ENCODE results near the gene SLC35B4.

The SLC35B4 gene

GRCh38 chr7:134289841-134290240 lies 26.9 kb downstream of the SLC35B4 start:
- Histone ChIP-seq H3K27me3 (replicated peaks; ENCODE audit: control insufficient read depth, insufficient read depth, low read length) (peaks cover 4% of the 10 kb centered on the region), H3K4me3 (ENCODE audit: low read length) (peak overlapping the region; percentile 60), H3K9ac (ENCODE audit: low read length) (no peak overlapping the region), H3K36me3 (ENCODE audit: control insufficient read depth, insufficient read depth, low read length, severe bottlenecking) (peaks cover 9% of the 10 kb centered on the region), H3K4me1 (ENCODE audit: control insufficient read depth, insufficient read depth, low read length) (peaks cover 14% of the 10 kb centered on the region), H3K9me3 (ENCODE audit: control insufficient read depth, low read length) (no peaks in the 10 kb centered on the region)
- DNase-seq (ENCODE audit: low read depth) = no peak

GRCh38 chr7:134289423-134289822 lies 27.3 kb downstream of the SLC35B4 start:
- peak overlapping the region; percentile 60 for H3K4me3 ChIP-seq (ENCODE audit: low read length)
- H3K27me3 ChIP-seq (replicated peaks; ENCODE audit: control insufficient read depth, insufficient read depth, low read length) = peaks cover 5% of the 10 kb centered on the region
- H3K9ac ChIP-seq (ENCODE audit: low read length) = peak overlapping the region; percentile 26
- peaks cover 5% of the 10 kb centered on the region for H3K36me3 ChIP-seq (ENCODE audit: control insufficient read depth, insufficient read depth, low read length, severe bottlenecking)
- no peaks in the 10 kb centered on the region for H3K9me3 ChIP-seq (ENCODE audit: control insufficient read depth, low read length)
- peaks cover 14% of the 10 kb centered on the region for H3K4me1 ChIP-seq (ENCODE audit: control insufficient read depth, insufficient read depth, low read length)
- no peak for DNase-seq (ENCODE audit: low read depth)

GRCh38 chr7:134287916-134288659 lies 28.6 kb downstream of the SLC35B4 start:
- Histone ChIP-seq H3K4me3 (ENCODE audit: low read length) (no peak overlapping the region), H3K27me3 (replicated peaks; ENCODE audit: control insufficient read depth, insufficient read depth, low read length) (peaks cover 13% of the 10 kb centered on the region), H3K4me1 (ENCODE audit: control insufficient read depth, insufficient read depth, low read length) (peaks cover 14% of the 10 kb centered on the region), H3K9me3 (ENCODE audit: control insufficient read depth, low read length) (no peaks in the 10 kb centered on the region), H3K9ac (ENCODE audit: low read length) (no peak overlapping the region), H3K36me3 (ENCODE audit: control insufficient read depth, insufficient read depth, low read length, severe bottlenecking) (no peaks in the 10 kb centered on the region)
- no peak for DNase-seq (ENCODE audit: low read depth)

- Histone ChIP-seq H3K4me1 (ENCODE audit: control insufficient read depth, insufficient read depth, low read length) (peaks cover 9% of the 10 kb centered on the region), H3K9me3 (ENCODE audit: control insufficient read depth, low read length) (no peaks in the 10 kb centered on the region), H3K4me3 (ENCODE audit: low read length) (no peak overlapping the region), H3K36me3 (ENCODE audit: control insufficient read depth, insufficient read depth, low read length, severe bottlenecking) (no peaks in the 10 kb centered on the region), H3K27me3 (replicated peaks; ENCODE audit: control insufficient read depth, insufficient read depth, low read length) (peaks cover 13% of the 10 kb centered on the region), H3K9ac (ENCODE audit: low read length) (no peak overlapping the region)
- no peak for DNase-seq (ENCODE audit: low read depth)
Measured at GRCh38 chr7:134284952-134285351, 31.8 kb downstream of the SLC35B4 start.

GRCh38 chr7:134284011-134284410 lies 32.7 kb downstream of the SLC35B4 start:
- H3K36me3 ChIP-seq (ENCODE audit: control insufficient read depth, insufficient read depth, low read length, severe bottlenecking) = no peaks in the 10 kb centered on the region
- peaks cover under 1% of the 10 kb centered on the region for H3K4me1 ChIP-seq (ENCODE audit: control insufficient read depth, insufficient read depth, low read length)
- H3K4me3 ChIP-seq (ENCODE audit: low read length) = no peak overlapping the region
- no peak overlapping the region for H3K9ac ChIP-seq (ENCODE audit: low read length)
- H3K9me3 ChIP-seq (ENCODE audit: control insufficient read depth, low read length) = no peaks in the 10 kb centered on the region
- peaks cover 13% of the 10 kb centered on the region for H3K27me3 ChIP-seq (replicated peaks; ENCODE audit: control insufficient read depth, insufficient read depth, low read length)
- DNase-seq (ENCODE audit: low read depth) = no peak

GRCh38 chr7:134280508-134280907 lies 36.2 kb downstream of the SLC35B4 start:
- Histone ChIP-seq H3K9ac (ENCODE audit: low read length) (no peak overlapping the region), H3K4me3 (ENCODE audit: low read length) (no peak overlapping the region), H3K36me3 (ENCODE audit: control insufficient read depth, insufficient read depth, low read length, severe bottlenecking) (no peaks in the 10 kb centered on the region), H3K4me1 (ENCODE audit: control insufficient read depth, insufficient read depth, low read length) (no peaks in the 10 kb centered on the region), H3K27me3 (replicated peaks; ENCODE audit: control insufficient read depth, insufficient read depth, low read length) (peaks cover 13% of the 10 kb centered on the region), H3K9me3 (ENCODE audit: control insufficient read depth, low read length) (no peaks in the 10 kb centered on the region)
- DNase-seq (ENCODE audit: low read depth) = no peak

GRCh38 chr7:134279898-134280297 lies 36.8 kb downstream of the SLC35B4 start:
- H3K4me3 ChIP-seq (ENCODE audit: low read length) = no peak overlapping the region
- DNase-seq (ENCODE audit: low read depth) = no peak
- H3K27me3 ChIP-seq (replicated peaks; ENCODE audit: control insufficient read depth, insufficient read depth, low read length) = peaks cover 9% of the 10 kb centered on the region
- no peaks in the 10 kb centered on the region for H3K4me1 ChIP-seq (ENCODE audit: control insufficient read depth, insufficient read depth, low read length)
- no peaks in the 10 kb centered on the region for H3K36me3 ChIP-seq (ENCODE audit: control insufficient read depth, insufficient read depth, low read length, severe bottlenecking)
- H3K9ac ChIP-seq (ENCODE audit: low read length) = no peak overlapping the region
- H3K9me3 ChIP-seq (ENCODE audit: control insufficient read depth, low read length) = no peaks in the 10 kb centered on the region

GRCh38 chr7:134279336-134279735 lies 37.4 kb downstream of the SLC35B4 start:
- H3K4me1 ChIP-seq (ENCODE audit: control insufficient read depth, insufficient read depth, low read length) = no peaks in the 10 kb centered on the region
- no peak overlapping the region for H3K4me3 ChIP-seq (ENCODE audit: low read length)
- H3K27me3 ChIP-seq (replicated peaks; ENCODE audit: control insufficient read depth, insufficient read depth, low read length) = peaks cover 8% of the 10 kb centered on the region
- H3K9me3 ChIP-seq (ENCODE audit: control insufficient read depth, low read length) = no peaks in the 10 kb centered on the region
- no peaks in the 10 kb centered on the region for H3K36me3 ChIP-seq (ENCODE audit: control insufficient read depth, insufficient read depth, low read length, severe bottlenecking)
- DNase-seq (ENCODE audit: low read depth) = no peak
- no peak overlapping the region for H3K9ac ChIP-seq (ENCODE audit: low read length)

GRCh38 chr7:134278502-134279153 lies 38.1 kb downstream of the SLC35B4 start:
- Histone ChIP-seq H3K9me3 (ENCODE audit: control insufficient read depth, low read length) (no peaks in the 10 kb centered on the region), H3K36me3 (ENCODE audit: control insufficient read depth, insufficient read depth, low read length, severe bottlenecking) (no peaks in the 10 kb centered on the region), H3K4me3 (ENCODE audit: low read length) (no peak overlapping the region), H3K9ac (ENCODE audit: low read length) (no peak overlapping the region), H3K4me1 (ENCODE audit: control insufficient read depth, insufficient read depth, low read length) (no peaks in the 10 kb centered on the region), H3K27me3 (replicated peaks; ENCODE audit: control insufficient read depth, insufficient read depth, low read length) (peaks cover 3% of the 10 kb centered on the region)
- no peak for DNase-seq (ENCODE audit: low read depth)

- Histone ChIP-seq H3K4me3 (ENCODE audit: low read length) (no peak overlapping the region), H3K27me3 (replicated peaks; ENCODE audit: control insufficient read depth, insufficient read depth, low read length) (no peaks in the 10 kb centered on the region), H3K4me1 (ENCODE audit: control insufficient read depth, insufficient read depth, low read length) (no peaks in the 10 kb centered on the region), H3K36me3 (ENCODE audit: control insufficient read depth, insufficient read depth, low read length, severe bottlenecking) (no peaks in the 10 kb centered on the region), H3K9ac (ENCODE audit: low read length) (no peak overlapping the region), H3K9me3 (ENCODE audit: control insufficient read depth, low read length) (no peaks in the 10 kb centered on the region)
- no peak for DNase-seq (ENCODE audit: low read depth)
Measured at GRCh38 chr7:134276951-134277350, 39.8 kb downstream of the SLC35B4 start.

- no peak overlapping the region for H3K4me3 ChIP-seq (ENCODE audit: low read length)
- H3K4me1 ChIP-seq (ENCODE audit: control insufficient read depth, insufficient read depth, low read length) = no peaks in the 10 kb centered on the region
- no peaks in the 10 kb centered on the region for H3K36me3 ChIP-seq (ENCODE audit: control insufficient read depth, insufficient read depth, low read length, severe bottlenecking)
- no peaks in the 10 kb centered on the region for H3K9me3 ChIP-seq (ENCODE audit: control insufficient read depth, low read length)
- no peaks in the 10 kb centered on the region for H3K27me3 ChIP-seq (replicated peaks; ENCODE audit: control insufficient read depth, insufficient read depth, low read length)
- no peak overlapping the region for H3K9ac ChIP-seq (ENCODE audit: low read length)
- DNase-seq (ENCODE audit: low read depth) = no peak
Measured at GRCh38 chr7:134262322-134262721, 54.4 kb downstream of the SLC35B4 start.
